ENCODE data around the gene METTL26. TPM values are rescaled to one million over a fixed set of nuclear protein-coding genes. Genes with fewer than 3 reads are reported as not detected.

Gene METTL26
- 26.7 TPM for total RNA-seq
- 135 TPM for polyA plus RNA-seq

DNA sequence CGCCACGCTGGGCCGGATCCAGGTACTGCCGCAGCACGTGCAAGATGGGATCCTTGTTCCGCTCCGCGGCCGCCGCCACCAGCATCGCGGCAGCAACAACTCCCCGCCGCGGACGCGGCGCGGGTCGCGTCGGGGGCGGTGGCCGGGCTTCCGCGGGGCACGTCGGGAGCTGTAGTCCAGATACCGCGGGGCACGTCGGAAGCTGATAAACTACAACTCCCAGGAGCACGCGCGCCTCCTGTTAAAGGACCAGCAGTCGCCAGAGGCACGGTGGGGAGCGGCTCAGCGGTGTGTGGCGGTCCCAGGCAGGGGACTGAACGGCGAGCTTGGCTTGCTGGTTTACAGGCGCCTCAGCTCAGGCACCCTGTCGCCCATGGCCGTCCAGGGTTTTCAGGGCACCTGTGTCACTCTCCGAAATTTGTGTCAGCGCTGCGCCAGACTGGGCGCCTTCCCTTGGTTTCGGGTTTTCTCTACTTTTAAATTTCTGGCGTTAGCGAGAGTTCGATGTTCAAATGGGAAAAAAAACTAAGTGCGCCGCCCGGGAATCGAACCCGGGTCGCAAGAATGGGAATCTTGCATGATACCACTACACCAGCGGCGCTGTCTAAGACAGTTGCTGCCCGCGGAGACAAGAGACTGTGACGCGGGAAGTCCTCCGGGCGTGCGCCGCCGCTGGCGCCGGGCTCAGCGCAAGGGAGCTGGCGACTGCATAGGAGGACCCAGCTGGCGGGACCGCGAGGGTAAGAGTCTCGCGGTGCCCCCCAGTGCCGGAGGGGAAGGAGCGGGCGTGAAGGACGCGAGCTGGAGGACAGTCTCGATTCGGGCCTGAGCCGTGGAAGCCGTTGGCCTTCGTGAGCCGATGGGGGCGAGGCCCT lies at the start of gene METTL26:
TSS of gene METTL26 (minus strand) at position 100 of the 875 bp plus-strand sequence. CDS start at position 85, 15 bp downstream.
- H3K27ac ChIP-seq (ENCODE audit: low read depth), result peak within 1 kb of the TSS; percentile 93
- WGBS, result under 1% methylated on average over 91 of the region's 91 CpGs

DNA sequence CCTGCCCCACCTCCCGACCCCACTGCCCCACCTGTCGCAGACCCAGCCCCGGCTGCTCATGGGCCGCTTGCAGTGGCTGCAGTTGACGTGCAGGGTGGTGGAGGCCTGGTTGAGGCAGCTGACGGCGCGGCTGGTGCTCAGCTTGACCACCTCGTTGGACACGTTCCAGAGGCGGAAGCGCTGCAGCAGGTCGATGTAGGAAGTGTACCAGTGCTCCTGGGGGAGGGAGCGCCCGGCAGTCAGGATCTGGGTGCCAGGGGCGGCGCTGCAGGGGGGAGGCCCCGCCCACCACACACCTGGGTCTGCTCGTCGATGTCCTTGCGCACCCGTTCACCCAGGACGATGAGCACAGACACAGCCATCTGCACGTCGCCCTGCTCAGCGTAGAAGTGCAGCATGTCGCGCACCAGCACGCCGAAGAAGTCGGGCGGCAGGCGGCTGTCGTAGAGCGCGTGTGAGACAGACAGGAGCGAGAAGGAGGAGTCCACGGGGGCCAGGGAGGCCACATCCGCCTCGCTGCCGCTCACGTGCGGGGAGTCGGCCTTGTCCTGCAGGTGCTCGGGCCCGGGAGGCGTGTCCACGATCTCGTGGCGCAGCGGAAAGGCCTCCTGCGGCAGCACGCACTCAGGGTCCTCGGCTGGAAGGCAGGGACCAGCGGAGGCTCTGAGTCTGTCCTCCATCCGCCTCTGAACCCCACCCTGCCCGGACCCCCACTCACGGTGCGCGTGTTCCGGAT lies 49.0 kb upstream of the METTL26 start:
- peak overlapping the region; percentile 71 for H3K4me3 ChIP-seq (ENCODE audit: low read depth, low read length)
- H3K27ac ChIP-seq (ENCODE audit: low read depth), result no peak overlapping the region
- no peak for DNase-seq (ENCODE audit: extremely low spot score)
- H3K4me1 ChIP-seq (ENCODE audit: insufficient read depth), result peaks cover 2% of the 10 kb centered on the region
- H3K36me3 ChIP-seq (ENCODE audit: insufficient read depth), result peaks cover 4% of the 10 kb centered on the region
- WGBS, result 94% methylated on average over 61 of the region's 61 CpGs

More for the DNA sequence above, at the start of gene METTL26:
- DNase-seq (ENCODE audit: extremely low spot score), result peak; percentile 83
- Histone ChIP-seq H3K36me3 (ENCODE audit: insufficient read depth) (no peaks in the 10 kb centered on the region), H3K4me1 (ENCODE audit: insufficient read depth) (peaks cover 3% of the 10 kb centered on the region), H3K4me3 (ENCODE audit: low read depth, low read length) (peak within 1 kb of the TSS; percentile 89)

DNA sequence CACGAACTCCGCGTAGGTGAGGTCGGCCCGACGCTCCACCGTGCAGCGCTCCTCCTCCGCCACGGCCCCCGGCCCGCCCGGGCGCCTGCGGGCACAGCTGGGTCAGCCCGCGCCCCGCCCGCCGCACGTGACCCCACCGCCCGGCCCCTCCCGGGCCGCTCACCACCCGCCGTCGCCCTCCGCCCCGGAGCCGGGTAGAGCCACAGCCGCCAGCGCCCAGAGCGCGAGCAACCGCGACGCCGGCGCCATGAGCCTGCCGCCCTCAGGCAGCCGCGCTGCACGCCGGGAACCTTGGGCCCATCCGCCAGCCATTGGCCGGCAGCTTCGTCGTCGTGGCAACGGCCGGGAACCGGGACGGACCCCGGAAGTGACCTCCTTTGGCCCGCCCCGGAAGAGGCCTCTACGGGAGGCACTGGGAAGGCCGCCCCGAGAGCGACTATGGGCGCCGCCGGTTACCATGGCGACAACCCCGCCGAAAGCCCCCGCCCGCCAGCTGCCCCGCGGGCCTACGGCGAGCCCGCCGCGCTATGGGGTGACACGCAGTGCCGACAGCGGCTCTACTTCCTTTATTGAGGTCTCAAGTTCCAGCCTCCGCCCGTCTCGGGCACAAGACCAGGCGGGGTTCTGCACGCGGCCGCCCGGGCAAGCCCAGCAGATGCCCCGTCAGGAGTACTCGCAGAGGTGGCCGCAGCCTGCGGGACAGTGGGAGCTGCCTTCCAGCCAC lies 48.1 kb upstream of the METTL26 start, which contains the start of gene JMJD8:
TSS of gene JMJD8 (minus strand) at position 264 of the 724 bp plus-strand sequence. CDS start at position 249, 15 bp downstream.
- no peak within 1 kb of the TSS for H3K27ac ChIP-seq (ENCODE audit: low read depth)
- peaks cover 4% of the 10 kb centered on the region for H3K36me3 ChIP-seq (ENCODE audit: insufficient read depth)
- 2% methylated on average over 91 of the region's 91 CpGs for WGBS
- H3K4me1 ChIP-seq (ENCODE audit: insufficient read depth), result peaks cover 2% of the 10 kb centered on the region
- peak; percentile 87 for DNase-seq (ENCODE audit: extremely low spot score)
- H3K4me3 ChIP-seq (ENCODE audit: low read depth, low read length), result peak within 1 kb of the TSS; percentile 71

DNA sequence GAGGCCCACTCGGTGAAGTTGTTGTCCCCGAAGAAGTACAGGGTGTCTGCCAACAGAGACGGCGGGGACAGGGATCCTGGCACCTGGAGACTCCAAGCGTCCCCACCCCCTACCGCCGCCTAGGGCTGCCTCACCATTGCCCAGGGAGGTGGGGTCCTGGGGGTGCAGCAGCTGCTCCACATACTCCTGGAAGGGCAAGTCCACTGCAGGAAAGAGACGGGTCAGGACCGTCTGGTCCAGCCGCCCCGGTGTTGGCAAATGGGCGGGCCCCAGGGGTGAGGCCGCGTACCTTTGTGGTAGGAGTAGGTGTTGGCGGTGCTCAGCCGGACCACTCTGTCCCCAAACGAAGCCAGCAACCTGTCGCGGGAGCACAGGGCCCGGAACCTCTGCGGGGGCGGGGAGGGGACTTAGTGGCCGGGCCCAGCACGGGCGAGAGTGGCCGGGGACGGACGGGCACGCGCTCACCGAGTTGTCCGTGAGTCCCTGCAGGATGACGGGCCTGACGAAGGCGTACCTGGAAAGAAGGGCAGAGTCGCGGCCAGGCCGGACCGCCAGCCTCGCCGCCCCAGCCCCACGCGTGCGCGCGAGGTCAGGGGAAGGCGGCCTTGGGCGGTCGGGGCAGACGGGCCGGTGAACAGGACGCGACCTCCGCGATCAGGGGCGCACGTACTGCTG lies 47.4 kb upstream of the METTL26 start:
- no peak for DNase-seq (ENCODE audit: extremely low spot score)
- peaks cover 2% of the 10 kb centered on the region for H3K4me1 ChIP-seq (ENCODE audit: insufficient read depth)
- peaks cover 4% of the 10 kb centered on the region for H3K36me3 ChIP-seq (ENCODE audit: insufficient read depth)
- 13% methylated on average over 57 of the region's 57 CpGs for WGBS
- H3K4me3 ChIP-seq (ENCODE audit: low read depth, low read length), result peak overlapping the region; percentile 71
- H3K27ac ChIP-seq (ENCODE audit: low read depth), result no peak overlapping the region

DNA sequence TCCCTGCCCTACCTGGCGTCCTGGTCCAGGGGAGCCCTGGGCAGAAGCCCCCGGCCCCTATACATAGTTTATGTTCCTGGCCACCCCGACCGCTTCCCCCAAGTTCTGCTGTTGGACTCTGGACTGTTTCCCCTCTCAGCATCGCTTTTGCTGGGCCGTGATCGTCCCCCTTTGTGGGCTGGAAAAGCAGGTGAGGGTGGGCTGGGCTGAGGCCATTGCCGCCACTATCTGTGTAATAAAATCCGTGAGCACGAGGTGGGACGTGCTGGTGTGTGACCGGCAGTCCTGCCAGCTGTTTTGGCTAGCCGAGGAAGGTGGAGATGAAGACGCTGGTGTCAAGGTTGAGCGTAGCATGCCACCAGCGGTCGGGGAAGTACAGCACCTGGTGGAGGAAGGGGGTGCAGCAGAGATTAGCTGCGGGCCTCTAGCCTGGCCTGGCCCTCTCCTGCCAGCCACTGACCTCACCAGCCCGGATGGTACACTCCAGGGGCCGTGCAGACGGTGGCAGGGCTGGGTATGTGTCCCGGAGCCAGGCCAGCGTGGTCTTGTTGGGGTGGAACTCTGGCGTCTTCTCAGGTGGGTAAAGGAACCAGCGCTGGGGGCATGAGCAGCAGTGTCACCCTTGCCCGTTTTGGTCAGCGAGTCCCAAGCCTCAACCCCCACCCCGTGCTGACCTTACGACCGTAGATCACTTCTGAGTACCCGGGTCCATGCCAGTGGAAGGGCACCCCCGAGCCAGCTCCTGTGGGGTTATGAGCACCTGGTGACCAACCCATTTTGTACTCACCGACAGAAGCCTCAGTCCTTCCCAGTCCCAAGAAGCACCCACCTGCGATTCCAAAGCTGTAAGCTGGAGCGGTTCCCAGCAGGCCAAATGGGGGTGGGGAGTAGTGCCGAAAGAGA lies 46.6 kb upstream of the METTL26 start:
- Histone ChIP-seq H3K36me3 (ENCODE audit: insufficient read depth) (peaks cover 4% of the 10 kb centered on the region), H3K27ac (ENCODE audit: low read depth) (no peak overlapping the region), H3K4me1 (ENCODE audit: insufficient read depth) (peaks cover 2% of the 10 kb centered on the region), H3K4me3 (ENCODE audit: low read depth, low read length) (no peak overlapping the region)
- WGBS, result 83% methylated on average over 36 of the region's 36 CpGs
- DNase-seq (ENCODE audit: extremely low spot score), result no peak

DNA sequence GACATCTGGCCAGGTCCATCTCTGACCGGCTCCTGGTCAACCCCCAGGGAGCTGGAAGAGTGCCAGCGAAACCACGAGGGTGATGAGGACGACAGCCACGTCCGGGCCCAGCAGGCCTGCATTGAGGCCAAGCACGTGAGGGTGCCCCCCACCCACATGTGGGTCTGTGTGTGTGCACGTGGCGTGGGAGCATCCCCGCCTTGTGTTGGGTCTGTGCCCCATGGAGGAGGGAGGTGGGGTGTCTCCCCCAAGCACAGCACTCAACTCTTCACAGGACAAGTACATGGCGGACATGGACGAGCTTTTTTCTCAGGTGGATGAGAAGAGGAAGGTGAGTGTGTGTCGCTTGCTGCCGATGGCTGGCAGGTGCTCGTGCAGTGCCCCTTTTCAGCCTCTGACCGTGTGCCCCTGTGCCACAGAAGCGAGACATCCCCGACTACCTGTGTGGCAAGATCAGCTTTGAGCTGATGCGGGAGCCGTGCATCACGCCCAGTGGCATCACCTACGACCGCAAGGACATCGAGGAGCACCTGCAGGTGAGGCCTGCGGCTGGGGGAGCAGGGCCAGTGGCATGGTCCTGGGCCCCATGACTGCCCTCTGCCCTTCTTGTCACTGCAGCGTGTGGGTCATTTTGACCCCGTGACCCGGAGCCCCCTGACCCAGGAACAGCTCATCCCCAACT lies 45.8 kb upstream of the METTL26 start:
- Histone ChIP-seq H3K4me3 (ENCODE audit: low read depth, low read length) (no peak overlapping the region), H3K27ac (ENCODE audit: low read depth) (no peak overlapping the region), H3K36me3 (ENCODE audit: insufficient read depth) (peaks cover 3% of the 10 kb centered on the region), H3K4me1 (ENCODE audit: insufficient read depth) (peaks cover 2% of the 10 kb centered on the region)
- 79% methylated on average over 28 of the region's 28 CpGs for WGBS
- no peak for DNase-seq (ENCODE audit: extremely low spot score)

DNA sequence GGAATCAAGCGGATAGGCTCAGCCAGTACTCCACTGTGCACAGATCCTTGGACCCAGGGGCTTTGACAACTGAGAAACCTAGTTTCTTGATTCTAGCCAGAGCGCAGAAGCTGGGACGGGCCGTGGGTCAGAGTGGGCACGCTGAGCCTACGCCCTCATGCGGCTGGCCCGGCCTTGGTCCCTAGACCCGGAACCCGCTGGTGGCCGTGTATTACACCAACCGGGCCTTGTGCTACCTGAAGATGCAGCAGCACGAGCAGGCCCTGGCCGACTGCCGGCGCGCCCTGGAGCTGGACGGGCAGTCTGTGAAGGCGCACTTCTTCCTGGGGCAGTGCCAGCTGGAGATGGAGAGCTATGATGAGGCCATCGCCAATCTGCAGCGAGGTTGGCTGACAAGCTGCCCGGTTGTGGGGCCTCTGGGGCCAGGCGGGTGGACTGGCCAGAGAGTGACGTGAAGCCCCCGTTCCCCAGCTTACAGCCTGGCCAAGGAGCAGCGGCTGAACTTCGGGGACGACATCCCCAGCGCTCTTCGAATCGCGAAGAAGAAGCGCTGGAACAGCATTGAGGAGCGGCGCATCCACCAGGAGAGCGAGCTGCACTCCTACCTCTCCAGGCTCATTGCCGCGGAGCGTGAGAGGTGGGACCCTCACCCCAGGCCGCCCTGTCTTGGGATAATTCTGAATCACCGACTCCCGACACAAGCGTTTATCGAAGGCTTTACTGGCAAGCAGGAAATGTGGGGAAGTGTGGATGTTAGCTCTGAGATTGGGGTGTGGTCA lies 45.1 kb upstream of the METTL26 start:
- WGBS, result 44% methylated on average over 44 of the region's 44 CpGs

DNA sequence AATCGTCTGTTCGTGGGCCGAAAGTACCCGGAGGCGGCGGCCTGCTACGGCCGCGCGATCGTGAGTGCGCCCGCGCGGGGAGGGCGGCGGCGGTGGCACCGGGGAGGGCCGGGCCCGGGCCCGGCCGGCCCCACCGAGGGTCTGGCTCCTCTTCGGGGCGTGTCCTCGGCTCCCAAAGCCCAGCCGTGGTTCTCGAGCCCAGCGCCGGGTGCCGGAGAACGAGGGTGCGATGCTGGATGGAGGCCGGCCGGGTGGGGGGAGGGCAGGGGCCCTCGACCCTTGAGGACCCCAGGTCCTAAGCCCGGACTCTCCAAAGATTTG lies 44.5 kb upstream of the METTL26 start:
- H3K4me1 ChIP-seq (ENCODE audit: insufficient read depth), result peaks cover 2% of the 10 kb centered on the region
- no peak for DNase-seq (ENCODE audit: extremely low spot score)
- WGBS, result under 1% methylated on average over 38 of the region's 38 CpGs

More for the DNA sequence above, 45.1 kb upstream of the METTL26 start:
- Histone ChIP-seq H3K27ac (ENCODE audit: low read depth) (no peak overlapping the region), H3K36me3 (ENCODE audit: insufficient read depth) (peaks cover 2% of the 10 kb centered on the region), H3K4me3 (ENCODE audit: low read depth, low read length) (peak overlapping the region; percentile 82), H3K4me1 (ENCODE audit: insufficient read depth) (peaks cover 2% of the 10 kb centered on the region)
- DNase-seq (ENCODE audit: extremely low spot score), result no peak

DNA sequence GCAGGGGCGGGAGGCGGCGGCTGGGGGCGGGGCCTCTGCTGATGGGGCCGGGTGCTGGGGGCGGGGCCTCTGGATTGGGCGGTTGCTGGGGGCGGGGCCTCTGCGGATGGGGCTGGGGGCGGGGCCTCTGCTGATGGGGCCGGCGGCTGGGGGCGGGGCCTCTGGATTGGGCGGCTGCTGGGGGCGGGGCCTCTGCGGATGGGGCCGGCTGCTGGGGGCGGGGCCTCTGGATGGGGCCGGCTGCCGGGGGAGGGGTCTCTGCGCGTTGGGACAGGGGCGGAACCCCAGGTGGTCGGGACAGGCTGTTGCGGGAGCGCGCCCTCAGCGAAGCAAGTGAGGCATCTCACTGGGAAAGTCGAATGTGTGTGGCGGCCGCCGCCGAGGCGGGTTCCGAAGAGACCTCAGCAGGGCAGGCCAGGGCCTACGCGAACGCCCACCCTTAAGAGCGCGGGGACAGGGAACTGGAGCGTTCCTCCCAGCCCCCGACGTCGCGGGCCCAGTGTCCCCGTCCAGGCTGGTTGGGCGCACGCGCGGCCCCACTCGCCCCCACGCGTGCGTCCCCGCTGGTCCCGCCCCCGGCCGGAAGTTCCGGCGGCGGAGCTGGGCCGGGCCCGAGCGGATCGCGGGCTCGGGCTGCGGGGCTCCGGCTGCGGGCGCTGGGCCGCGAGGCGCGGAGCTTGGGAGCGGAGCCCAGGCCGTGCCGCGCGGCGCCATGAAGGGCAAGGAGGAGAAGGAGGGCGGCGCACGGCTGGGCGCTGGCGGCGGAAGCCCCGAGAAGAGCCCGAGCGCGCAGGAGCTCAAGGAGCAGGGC lies 43.9 kb upstream of the METTL26 start, which contains the start of gene STUB1:
TSS of gene STUB1 (plus strand) at position 597 of the 811 bp plus-strand sequence. CDS start at position 713, 116 bp downstream.
- H3K27ac ChIP-seq (ENCODE audit: low read depth), result peak within 1 kb of the TSS; percentile 91
- H3K36me3 ChIP-seq (ENCODE audit: insufficient read depth), result peaks cover 2% of the 10 kb centered on the region
- WGBS, result 2% methylated on average over 90 of the region's 91 CpGs
- H3K4me1 ChIP-seq (ENCODE audit: insufficient read depth), result peaks cover 2% of the 10 kb centered on the region
- peak within 1 kb of the TSS; percentile 82 for H3K4me3 ChIP-seq (ENCODE audit: low read depth, low read length)
- peak; percentile 55 for DNase-seq (ENCODE audit: extremely low spot score)

More for the DNA sequence above, 44.5 kb upstream of the METTL26 start:
- Histone ChIP-seq H3K4me3 (ENCODE audit: low read depth, low read length) (peak overlapping the region; percentile 82), H3K36me3 (ENCODE audit: insufficient read depth) (peaks cover 2% of the 10 kb centered on the region), H3K27ac (ENCODE audit: low read depth) (peak overlapping the region; percentile 53)

DNA sequence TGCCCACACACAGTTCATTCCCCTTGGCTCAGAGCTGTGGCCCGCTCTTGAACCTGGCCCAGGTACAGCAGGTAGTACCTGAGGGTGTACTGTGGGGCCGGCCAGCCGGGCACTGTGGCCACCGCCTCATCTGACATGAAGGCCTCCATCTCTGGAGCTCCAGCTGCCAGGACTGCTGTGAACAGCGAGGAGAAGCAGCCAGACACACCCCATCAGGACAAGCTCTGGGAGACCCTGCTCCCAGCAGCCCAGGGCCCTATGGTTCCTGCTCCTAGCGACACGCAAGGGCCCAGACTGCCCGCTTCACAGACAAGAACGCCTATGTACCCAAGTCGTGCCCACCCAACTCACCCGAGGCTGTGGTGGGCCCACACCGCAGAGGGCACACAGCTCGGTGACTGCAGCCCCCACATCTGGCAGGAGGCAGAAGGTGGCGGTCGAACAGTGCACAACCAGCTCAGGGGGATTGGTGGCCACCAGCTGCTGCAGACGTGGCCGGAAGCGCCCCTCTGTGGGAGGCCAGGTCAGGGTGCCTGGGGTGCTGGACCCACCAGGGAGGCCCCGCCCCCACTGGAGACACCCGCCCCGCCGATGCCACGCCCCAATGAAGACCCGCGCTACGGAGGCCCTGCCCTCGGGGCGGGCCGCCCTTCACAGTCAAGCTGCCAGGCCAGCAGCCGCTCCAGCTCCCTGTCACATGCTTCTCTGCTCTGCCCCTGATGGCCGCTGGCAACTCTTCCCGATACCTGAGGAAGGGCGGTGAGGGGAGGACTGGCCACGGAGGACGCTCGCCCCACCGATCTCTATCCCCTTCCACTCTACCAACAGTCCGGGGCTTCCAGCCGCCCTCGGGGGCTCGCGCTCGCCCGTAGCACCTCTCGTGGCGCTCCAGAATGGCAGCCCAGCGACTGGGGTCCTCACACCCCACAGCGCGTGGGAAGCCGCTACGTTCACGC lies 43.0 kb upstream of the METTL26 start:
- H3K4me3 ChIP-seq (ENCODE audit: low read depth, low read length), result peak overlapping the region; percentile 28
- no peak for DNase-seq (ENCODE audit: extremely low spot score)
- no peak overlapping the region for H3K27ac ChIP-seq (ENCODE audit: low read depth)
- peaks cover 2% of the 10 kb centered on the region for H3K4me1 ChIP-seq (ENCODE audit: insufficient read depth)
- H3K36me3 ChIP-seq (ENCODE audit: insufficient read depth), result peaks cover 2% of the 10 kb centered on the region
- WGBS, result 22% methylated on average over 52 of the region's 52 CpGs

All from urinary bladder (tissue), 4 donors.